Sciatic nerve (tissue), 2 donors: ENCODE measurements around the gene PTRH2. TPM values are rescaled to one million over a fixed set of nuclear protein-coding genes. Genes with fewer than 3 reads are reported as not detected.
"Not testable (repeated sequence)": the region's sequence is repeated elsewhere in the genome, so short reads cannot be mapped to it uniquely, and the experiment has no call there.

ENCODE experiments used
- ATAC-seq: fragments of 200-7000 bp; cut with Tn5 transposase; one replicate; pipeline ENCODE4 v1.9.1; 2020; ENCODE audit warnings: mild to moderate bottlenecking, moderate library complexity
- DNase-seq: peaks from one replicate; pipeline ENCODE4 v3.0.0-alpha.2; 2020; ENCODE audit warnings: low spot score
- intact Hi-C: fragments of 100-400 bp; cut with DNase I; formaldehyde crosslinking; loops from one replicate; pipeline ENCODE4 v1.14.2; 2022
- total RNA-seq: library from RNA; stranded (reverse); fragmentation: NEBNext Ultra II Directional; extraction: Animal tissue kit (Norgen Biotek cat#: 25700); gene quantifications from one replicate; pipeline ENCODE4 v1.2.1, GENCODE V29; 2021
- donor health status: DM: no; HTN: no; CAD: no.
- donor health status: DM: no; HTN: no; CAD: no.

Gene PTRH2
- total RNA-seq, 1 donor from 2014 or later = 22.0 TPM

GRCh38 chr17:59680314-59680713, 26.9 kb downstream of the PTRH2 start:
- ATAC-seq (no peak), DNase-seq (no peak)
- intact Hi-C loops = no loop called here

GRCh38 chr17:59678918-59679317, 28.3 kb downstream of the PTRH2 start:
- intact Hi-C loops = no loop called here
- ATAC-seq = no peak
- no peak for DNase-seq

- DNase-seq (no peak), ATAC-seq (no peak)
- intact Hi-C loops = no loop called here
These were observed 30.5 kb downstream of the PTRH2 start for GRCh38 chr17:59676716-59677115.

DNA sequence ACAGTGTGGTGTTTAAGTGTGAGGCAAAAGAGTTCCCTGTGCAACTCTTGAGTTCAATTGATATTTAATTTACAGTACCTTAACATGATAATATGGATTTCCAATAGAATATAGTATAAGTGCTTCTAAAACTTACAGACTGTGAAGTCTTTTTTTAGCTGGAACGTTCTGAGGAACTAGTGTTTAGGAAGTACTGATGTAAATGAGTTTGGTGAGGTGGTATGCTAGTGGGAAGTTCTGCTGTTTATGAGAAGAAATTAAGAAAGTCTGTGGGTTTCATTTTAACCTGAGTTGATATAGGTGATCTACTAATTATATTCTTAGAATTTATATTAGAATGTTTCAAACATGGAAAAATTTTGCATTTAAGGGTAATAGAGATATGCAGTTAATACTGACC, 32.0 kb downstream of the PTRH2 start:
- ATAC-seq (no peak), DNase-seq (no peak)
- intact Hi-C loops = no loop called here

DNA sequence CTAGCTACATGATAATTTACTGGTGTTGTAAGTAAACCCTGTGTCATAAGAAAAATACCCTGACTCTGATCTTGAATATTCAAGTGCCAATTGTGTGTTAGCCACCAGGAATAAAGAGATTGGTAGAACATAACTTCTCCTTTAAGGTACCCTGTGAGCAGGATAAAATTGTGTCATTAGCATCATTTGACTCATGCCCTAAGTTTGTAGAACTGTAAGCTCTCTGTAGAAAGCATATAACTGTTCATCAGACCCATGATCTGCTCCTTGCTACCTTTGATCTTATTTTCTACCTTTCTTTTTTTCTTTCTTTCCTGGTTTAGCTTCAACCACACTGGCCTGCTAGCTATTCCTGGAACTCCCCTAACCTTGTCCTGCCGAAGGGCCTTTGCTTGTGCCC, 35.8 kb downstream of the PTRH2 start:
- intact Hi-C loops = no loop called here
- ATAC-seq (no peak), DNase-seq (no peak)

DNA sequence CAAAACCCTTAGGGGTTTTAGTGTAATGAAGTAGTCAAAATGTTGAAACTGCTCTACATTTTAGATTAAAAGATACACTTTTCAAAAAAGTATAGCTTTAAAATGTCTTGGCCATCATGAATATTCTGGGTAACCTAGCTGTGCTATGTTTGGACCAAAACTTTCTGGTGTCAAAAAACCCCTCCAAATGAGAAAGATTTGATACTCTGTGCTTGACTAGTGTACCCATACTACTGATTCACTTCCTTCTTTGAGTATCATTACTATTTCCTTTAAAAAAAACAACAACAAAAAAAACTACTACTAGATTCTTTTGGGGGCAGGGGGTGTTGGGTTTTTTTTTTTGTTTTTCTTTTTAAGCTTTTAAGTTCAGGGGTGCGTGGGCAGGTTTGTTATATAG, 37.3 kb downstream of the PTRH2 start:
- DNase-seq (no peak), ATAC-seq (no peak)
- intact Hi-C loops = no loop called here

- DNase-seq = no peak
- intact Hi-C loops = no loop called here
- no peak for ATAC-seq
These were observed 37.8 kb downstream of the PTRH2 start for GRCh38 chr17:59669411-59669810.

GRCh38 chr17:59668816-59669215, 38.4 kb downstream of the PTRH2 start:
- intact Hi-C loops = no loop called here
- DNase-seq (no peak), ATAC-seq (peak; percentile 52)

GRCh38 chr17:59666235-59666634, 41.0 kb downstream of the PTRH2 start:
- ATAC-seq (no peak), DNase-seq (no peak)
- intact Hi-C loops = no loop called here

DNA sequence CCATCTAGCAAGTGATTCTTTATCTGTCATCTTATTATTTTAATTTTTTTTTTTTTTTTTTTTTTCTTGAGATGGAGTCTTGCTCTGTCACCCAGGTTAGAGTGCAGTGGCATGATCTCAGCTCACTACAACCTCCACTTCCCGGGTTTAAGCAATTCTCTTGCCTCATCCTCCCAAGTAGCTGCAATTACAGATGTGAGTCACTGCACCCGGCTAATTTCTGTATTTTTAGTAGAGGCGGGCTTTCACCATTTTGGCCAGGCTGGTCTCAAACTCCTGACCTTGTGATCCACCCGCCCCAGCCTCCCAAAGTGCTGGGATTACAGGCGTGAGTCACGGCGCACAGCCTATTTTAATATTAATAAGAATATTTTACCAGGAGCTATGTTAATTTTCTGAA, 50.6 kb downstream of the PTRH2 start:
- ATAC-seq, intact Hi-C loops, DNase-seq: not testable (repeated sequence)

DNA sequence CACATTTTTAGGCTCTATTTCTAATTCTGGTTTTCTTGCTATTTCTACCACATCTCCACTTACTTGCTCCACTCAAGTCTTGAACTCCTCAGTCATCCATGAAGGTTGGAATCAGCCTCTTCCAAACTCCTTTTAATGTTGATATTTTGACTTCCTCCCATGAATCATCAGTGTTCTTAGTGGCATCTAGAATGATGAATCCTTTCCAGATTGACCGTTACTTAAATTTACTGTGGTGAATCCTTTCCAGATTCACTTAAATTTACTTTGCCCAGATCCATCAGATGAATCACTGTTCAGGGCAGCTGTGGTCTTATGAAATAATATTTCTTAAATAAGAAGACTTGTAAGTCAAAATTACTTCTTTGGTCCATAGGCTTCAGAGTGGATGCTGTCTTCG, 55.1 kb downstream of the PTRH2 start:
- DNase-seq = no peak
- ATAC-seq = no peak
- intact Hi-C loops = no loop called here

- intact Hi-C loops = no loop called here
- no peak for DNase-seq
These were observed 55.9 kb downstream of the PTRH2 start for GRCh38 chr17:59651346-59651745.

DNA sequence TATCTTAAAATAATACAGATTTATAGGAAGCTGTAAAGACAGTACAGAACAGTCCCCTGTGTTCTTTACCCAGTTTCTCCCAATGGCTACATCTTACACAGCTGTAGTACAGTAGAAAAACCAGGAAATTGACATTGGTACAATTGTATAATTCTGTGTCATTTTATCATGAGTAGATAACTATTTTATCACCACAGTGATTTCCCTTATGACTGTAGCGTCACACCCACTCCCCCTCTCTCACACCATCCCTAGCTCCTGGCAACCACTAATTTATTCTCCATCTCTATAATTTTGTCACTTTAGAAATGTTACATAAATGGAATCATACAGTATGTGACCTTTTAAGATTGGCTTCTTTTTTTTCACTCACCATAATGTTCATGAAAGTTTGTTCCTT, 56.6 kb downstream of the PTRH2 start:
- ATAC-seq (no peak), DNase-seq (no peak)
- intact Hi-C loops = no loop called here

More at GRCh38 chr17:59651346-59651745, 55.9 kb downstream of the PTRH2 start:
- ATAC-seq = no peak

GRCh38 chr17:59649886-59650285, 57.3 kb downstream of the PTRH2 start:
- intact Hi-C loops = no loop called here
- ATAC-seq (no peak), DNase-seq (no peak)

Other genes starting within 250 kb of the PTRH2 start
- gene DHX40, start 141.8 kb downstream of the PTRH2 start, total RNA-seq = 34.7 TPM
- gene CLTC, start 87.5 kb downstream of the PTRH2 start, total RNA-seq = 213 TPM
- gene VMP1, start 224 bp upstream of the PTRH2 start, total RNA-seq = 236 TPM
- 12.6 TPM for gene TUBD1, start 185.5 kb upstream of the PTRH2 start, total RNA-seq
- 56.2 TPM for gene RPS6KB1, start 185.7 kb upstream of the PTRH2 start, total RNA-seq